ENCODE results near the gene ZFC3H1. TPM values are rescaled to one million over a fixed set of nuclear protein-coding genes. Genes with fewer than 3 reads are reported as not detected.
"Not testable (repeated sequence)": the region's sequence is repeated elsewhere in the genome, so short reads cannot be mapped to it uniquely, and the experiment has no call there.

Gene ZFC3H1
- total RNA-seq, 2 experiments from 2014 or later: 54.6 to 79.2 TPM

- no peaks in the 10 kb centered on the region for H3K36me3 Mint-ChIP-seq
- no peak for DNase-seq
- no peak overlapping the region for H3K27ac Mint-ChIP-seq
- CTCF ChIA-PET: interaction anchor here (2.0 kb wide), 1 partner anchor 11 kb away, joined by 4 read pairs; no protein-coding TSS in a partner anchor
- ATAC-seq: no peak
- no peaks in the 10 kb centered on the region for H3K4me1 Mint-ChIP-seq
- no peaks in the 10 kb centered on the region for H3K9me3 Mint-ChIP-seq (ENCODE audit: low read depth)
- peaks cover 17% of the 10 kb centered on the region for H3K27me3 Mint-ChIP-seq
- no peak overlapping the region for H3K4me3 Mint-ChIP-seq
Measured at GRCh38 chr12:71576496-71576895, 87.2 kb downstream of the ZFC3H1 start.

DNA sequence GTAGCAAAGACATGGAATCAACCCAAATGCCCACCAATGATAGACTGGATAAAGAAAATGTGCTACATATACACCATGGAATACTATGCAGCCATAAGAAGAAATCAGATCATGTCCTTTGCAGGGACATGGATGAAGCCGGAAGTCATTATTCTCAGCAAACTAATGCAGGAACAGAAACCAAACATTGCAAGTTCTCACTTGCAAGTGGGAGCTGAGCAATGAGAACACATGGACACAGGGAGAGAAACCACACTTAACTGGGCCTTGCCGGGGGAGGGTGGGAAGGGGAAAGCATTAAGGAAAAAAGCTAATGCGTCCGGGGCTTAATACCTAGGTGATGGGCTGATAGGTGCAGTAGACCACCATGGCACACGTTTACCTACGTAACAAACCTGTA is 93.8 kb downstream of the ZFC3H1 start:
- H3K9me3 Mint-ChIP-seq (ENCODE audit: low read depth); H3K27ac Mint-ChIP-seq; H3K4me3 Mint-ChIP-seq; CTCF ChIA-PET; H3K36me3 Mint-ChIP-seq; DNase-seq; H3K4me1 Mint-ChIP-seq; ATAC-seq: not testable (repeated sequence)
- peaks cover 17% of the 10 kb centered on the region for H3K27me3 Mint-ChIP-seq

DNA sequence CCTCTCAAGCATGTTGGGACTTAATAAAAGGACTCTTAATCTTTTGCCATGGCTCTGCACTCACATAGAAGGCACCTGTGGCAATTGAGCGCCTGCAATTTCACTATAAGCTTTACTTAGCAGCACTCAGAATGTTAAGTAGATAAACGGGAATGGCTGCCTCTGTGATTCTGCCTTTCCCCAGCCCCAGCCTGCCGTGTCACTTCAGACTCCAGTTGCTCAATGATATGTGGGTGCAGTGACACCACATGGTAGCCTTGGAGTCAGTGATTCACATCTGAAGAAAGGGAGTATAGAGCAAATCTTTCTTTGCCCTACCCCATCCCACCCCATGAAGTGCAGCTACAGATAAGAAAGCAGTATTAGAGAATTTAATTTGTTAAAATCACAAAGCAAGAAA is 96.1 kb downstream of the ZFC3H1 start:
- CTCF ChIA-PET: no interaction called here
- no peaks in the 10 kb centered on the region for H3K9me3 Mint-ChIP-seq (ENCODE audit: low read depth)
- no peak overlapping the region for H3K4me3 Mint-ChIP-seq
- H3K36me3 Mint-ChIP-seq: no peaks in the 10 kb centered on the region
- DNase-seq (no peak), ATAC-seq (no peak)
- peaks cover 15% of the 10 kb centered on the region for H3K27me3 Mint-ChIP-seq
- H3K4me1 Mint-ChIP-seq: no peaks in the 10 kb centered on the region
- no peak overlapping the region for H3K27ac Mint-ChIP-seq

- H3K27ac Mint-ChIP-seq: no peak overlapping the region
- DNase-seq: no peak
- H3K36me3 Mint-ChIP-seq: no peaks in the 10 kb centered on the region
- H3K4me1 Mint-ChIP-seq: no peaks in the 10 kb centered on the region
- no peak overlapping the region for H3K4me3 Mint-ChIP-seq
- peaks cover 11% of the 10 kb centered on the region for H3K27me3 Mint-ChIP-seq
- no peak for ATAC-seq
- CTCF ChIA-PET: no interaction called here
- H3K9me3 Mint-ChIP-seq (ENCODE audit: low read depth): no peaks in the 10 kb centered on the region
Measured at GRCh38 chr12:71566655-71567054, 97.0 kb downstream of the ZFC3H1 start.

DNA sequence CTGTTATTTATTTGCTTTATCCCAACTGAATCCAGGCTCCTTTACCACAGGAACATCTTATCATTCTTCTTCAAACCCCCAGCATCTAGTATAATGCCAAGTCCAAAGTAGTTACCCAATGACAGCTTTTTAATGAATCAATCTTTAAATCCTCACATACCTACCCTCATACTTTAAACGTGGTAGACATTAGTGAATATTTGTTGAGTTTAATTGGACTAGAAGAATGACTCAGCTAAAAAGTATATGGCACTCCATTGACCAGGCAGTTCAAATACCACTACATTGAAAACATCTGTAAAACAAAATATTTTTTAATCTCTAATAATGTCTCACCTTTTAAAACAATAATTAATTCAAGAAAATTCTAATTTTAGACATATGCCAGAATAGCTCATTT is 98.1 kb downstream of the ZFC3H1 start:
- Mint-ChIP-seq H3K9me3 (ENCODE audit: low read depth) (no peaks in the 10 kb centered on the region), H3K27me3 (peaks cover 11% of the 10 kb centered on the region)
- CTCF ChIA-PET: interaction anchor here (1.2 kb wide), 1 partner anchor 12 kb away, joined by 4 read pairs; no protein-coding TSS in a partner anchor

GRCh38 chr12:71562676-71563595 is 100.7 kb downstream of the ZFC3H1 start:
- Mint-ChIP-seq H3K4me3 (no peak overlapping the region), H3K9me3 (ENCODE audit: low read depth) (no peaks in the 10 kb centered on the region), H3K36me3 (no peaks in the 10 kb centered on the region), H3K27ac (no peak overlapping the region), H3K4me1 (no peaks in the 10 kb centered on the region), H3K27me3 (peaks cover 6% of the 10 kb centered on the region)
- DNase-seq: no peak
- ATAC-seq: no peak
- CTCF ChIA-PET: no interaction called here

More for the DNA sequence above, 98.1 kb downstream of the ZFC3H1 start:
- no peak overlapping the region for H3K27ac Mint-ChIP-seq
- no peak for DNase-seq
- ATAC-seq: no peak
- H3K36me3 Mint-ChIP-seq: no peaks in the 10 kb centered on the region
- no peaks in the 10 kb centered on the region for H3K4me1 Mint-ChIP-seq
- no peak overlapping the region for H3K4me3 Mint-ChIP-seq

Other genes with a start within 250 kb of the ZFC3H1 start
- not detected for gene LGR5, start 224.1 kb downstream of the ZFC3H1 start, total RNA-seq
- gene THAP2, start 453 bp upstream of the ZFC3H1 start, total RNA-seq: 1 to 10 TPM; 6.9 to 8.1 TPM
- gene TMEM19, start 22.2 kb upstream of the ZFC3H1 start, total RNA-seq: 10 to 100 TPM; 16.5 to 16.6 TPM
- gene RAB21, start 91.0 kb upstream of the ZFC3H1 start, total RNA-seq: 10 to 100 TPM; 48.9 to 71.4 TPM
- 10 to 100 TPM; 41.5 to 44.9 TPM for gene TBC1D15, start 175.9 kb upstream of the ZFC3H1 start, total RNA-seq

Data from activated CD8-positive, alpha-beta memory T cell treated with anti-CD3 and anti-CD28 coated beads, Interleukin-2, amount 10 ng/mL, durations not matched to agents 7 days and 5 days (primary cell).